HG03280 (cell line): ENCODE results near the gene SRMS.

Experiments used
- ATAC-seq: cut with Tn5 transposase; IDR thresholded peaks from one replicate; pipeline ENCODE4 v1.9.1; 2021; ENCODE audit warnings: mild to moderate bottlenecking, moderate library complexity; ENCODE audit not compliant: unreplicated experiment

Gene SRMS, protein sequence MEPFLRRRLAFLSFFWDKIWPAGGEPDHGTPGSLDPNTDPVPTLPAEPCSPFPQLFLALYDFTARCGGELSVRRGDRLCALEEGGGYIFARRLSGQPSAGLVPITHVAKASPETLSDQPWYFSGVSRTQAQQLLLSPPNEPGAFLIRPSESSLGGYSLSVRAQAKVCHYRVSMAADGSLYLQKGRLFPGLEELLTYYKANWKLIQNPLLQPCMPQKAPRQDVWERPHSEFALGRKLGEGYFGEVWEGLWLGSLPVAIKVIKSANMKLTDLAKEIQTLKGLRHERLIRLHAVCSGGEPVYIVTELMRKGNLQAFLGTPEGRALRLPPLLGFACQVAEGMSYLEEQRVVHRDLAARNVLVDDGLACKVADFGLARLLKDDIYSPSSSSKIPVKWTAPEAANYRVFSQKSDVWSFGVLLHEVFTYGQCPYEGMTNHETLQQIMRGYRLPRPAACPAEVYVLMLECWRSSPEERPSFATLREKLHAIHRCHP

DNA sequence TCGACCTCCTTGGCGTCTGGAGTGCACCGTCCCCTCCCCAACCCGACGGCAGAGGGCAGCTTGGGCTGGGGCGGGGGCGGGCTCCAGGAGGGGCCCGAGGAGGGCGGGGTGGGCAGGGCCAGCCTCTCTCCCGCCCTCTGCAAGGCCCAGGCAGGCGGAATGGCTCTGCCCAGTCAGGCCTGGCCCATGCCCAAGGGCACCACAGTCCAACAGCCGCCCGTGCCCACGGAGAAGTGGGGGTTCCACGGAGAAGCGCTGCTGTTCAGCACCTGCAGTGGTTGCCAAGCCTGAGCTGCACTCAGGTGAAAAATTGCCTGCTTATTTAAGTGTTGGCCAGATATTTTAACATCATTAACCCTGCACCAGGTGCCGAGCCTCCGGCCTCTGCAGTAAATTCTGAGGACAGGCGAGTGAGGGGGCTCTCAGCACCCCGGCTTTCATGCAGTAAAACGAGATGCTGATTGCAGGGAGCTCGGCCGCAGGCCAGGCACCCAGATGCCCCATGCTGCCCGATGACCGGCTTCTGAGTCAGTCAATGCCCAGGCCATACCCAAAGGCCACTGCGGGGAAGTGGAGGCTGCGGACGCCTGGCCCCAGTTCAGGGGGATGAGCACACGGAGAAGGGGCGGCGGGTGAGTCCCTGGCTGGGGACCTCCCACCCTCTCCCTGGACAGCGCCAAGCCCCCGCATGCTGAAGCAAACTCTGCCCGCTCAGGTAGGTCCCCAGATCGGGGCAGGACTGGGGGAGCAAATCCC lies at the start of gene SRMS:
Gene SRMS, minus strand, starts transcription at position 25 of the 756 bp plus-strand sequence. CDS start 286 bp downstream, outside the sequence.
- no peak for ATAC-seq

DNA sequence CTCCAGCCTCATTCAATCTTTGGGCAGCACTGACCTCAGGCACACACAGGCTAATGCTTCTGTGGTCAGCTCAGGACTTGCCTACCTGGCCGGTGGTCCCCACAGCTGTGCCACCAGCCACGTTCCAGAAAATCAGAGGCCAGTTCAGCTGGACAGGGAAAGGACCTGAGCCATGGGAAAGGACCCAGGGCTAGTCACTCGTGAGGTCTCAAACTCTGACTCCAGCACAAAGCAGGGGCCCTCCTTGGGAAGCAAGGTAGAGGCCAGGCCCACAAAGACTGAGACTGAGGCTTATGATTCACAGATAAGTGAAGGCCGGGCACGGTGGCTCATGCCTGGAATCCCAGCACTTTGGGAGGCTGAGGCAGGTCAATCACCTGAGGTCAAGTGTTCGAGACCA lies 48.9 kb upstream of the SRMS start:
- no peak for ATAC-seq

DNA sequence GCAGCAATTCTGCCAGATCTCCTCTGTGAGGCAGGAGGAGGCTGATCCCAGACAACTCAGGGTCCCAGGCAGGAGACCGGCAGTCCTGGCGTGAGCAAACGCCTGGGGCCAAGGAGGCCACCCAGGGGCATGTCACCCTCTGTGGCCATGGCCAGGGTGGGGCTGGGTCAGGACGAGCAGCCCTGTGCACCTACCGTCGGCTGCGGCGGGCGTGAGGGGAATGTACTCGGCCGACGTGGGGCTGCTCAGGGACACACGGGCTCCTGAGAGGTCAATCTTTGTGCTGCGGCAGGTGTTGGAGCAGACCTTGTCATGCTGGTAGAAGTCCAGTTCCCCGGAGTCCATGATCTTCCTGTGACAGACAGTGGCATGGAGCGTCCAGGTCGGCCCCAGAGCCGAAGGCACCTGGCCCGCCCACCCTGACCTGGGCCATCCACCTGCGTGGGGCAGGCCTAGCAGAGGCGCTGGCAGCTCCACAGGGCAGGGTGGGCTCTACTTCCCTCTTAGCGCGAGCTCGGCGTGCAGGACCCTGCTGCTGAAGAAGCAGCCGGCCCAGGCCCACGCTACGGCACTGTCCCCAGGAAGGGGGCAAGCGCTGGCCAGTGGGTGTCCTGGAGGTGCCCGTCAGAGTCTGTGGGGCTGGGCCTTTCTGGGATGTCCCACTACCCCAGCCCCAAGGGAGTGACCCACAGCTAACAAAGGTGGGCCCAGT lies 48.0 kb upstream of the SRMS start:
- no peak for ATAC-seq

DNA sequence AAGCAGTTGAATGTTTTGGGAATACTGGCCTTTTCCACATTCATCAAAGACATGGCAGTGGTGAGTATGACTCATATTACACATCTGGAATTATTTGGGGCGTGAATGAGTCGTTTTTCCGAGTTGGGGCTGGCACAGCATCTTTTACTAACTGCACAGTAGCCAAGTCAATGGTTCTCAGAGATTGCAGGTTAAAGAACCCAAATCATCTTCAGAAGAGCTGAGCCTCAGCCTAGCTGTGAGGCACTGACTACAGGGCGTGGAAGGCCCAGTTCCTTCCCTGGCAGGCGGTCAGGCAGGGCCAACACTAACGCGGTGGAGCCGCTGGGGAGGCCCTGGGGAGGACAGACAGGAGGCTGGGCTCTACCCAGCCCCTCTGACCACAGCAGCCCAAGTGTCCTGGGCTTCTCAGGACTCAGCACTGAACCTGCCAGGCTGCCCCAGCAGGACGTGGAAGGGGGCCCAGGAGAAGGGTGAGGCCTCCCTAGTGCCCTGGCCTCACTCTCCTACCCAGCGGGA lies 46.6 kb upstream of the SRMS start:
- no peak for ATAC-seq

DNA sequence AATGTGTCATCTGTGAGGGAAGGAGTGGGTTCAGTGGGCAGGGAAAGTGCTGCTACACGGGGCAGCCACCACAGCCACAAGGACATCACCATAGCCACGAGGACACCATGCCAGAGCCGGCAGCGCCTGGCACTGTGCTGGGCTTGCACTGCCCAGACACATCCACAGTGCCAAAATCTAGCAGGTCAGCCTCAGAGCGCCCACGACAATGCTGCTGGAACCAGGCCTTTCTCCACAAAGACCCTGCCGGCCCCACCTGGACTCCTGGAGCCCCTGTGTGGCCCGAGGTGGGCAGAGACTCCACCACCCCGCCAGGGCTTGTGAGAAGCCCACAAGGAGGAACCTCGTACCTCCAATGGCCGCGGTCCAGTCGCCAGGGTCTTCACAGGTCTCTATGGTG lies 45.1 kb upstream of the SRMS start:
- no peak for ATAC-seq

DNA sequence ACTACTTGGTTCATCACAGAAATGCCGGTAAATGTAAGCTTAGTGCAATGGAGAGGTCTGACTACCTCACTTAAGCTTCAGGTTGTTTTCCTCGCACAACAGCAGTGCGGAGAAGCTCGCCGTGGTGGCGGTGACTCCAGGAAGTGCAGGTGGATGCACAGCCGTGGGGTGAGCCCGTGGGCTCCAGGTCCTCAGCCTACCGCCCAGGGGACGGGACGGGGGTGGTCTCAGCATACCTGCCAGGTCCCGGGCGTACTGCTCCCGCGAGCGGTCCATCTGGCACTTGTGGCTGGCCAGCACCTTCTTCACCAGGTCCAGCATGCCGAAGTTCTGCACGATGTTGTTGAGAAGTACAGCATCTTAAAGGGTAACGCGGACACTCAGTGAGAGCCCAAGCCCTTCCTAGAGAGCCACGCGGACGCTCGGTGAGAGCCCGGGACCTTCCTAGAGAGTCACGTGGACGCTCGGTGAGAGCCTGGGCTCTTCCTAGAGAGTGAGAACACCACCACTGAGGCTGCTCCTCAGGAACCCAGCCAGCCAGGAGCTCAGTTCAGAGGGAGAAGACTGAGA lies 44.3 kb upstream of the SRMS start:
- no peak for ATAC-seq

DNA sequence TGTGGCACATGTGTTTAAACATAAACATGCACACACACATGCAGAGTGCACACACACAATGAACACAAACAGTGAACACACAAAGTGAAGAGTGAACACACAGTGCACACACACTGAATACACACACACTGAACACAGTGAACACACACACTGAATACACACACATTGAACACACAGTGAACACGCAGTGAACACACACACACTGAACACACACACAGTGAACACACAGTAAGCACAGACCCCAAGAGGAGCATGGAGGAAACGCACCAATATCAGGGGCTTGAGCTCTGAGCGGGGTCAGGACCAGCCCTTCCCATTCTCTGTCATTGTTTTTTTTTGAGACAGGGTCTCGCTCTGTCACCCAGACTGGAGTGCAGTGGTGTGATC lies 43.6 kb upstream of the SRMS start:
- no peak for ATAC-seq

DNA sequence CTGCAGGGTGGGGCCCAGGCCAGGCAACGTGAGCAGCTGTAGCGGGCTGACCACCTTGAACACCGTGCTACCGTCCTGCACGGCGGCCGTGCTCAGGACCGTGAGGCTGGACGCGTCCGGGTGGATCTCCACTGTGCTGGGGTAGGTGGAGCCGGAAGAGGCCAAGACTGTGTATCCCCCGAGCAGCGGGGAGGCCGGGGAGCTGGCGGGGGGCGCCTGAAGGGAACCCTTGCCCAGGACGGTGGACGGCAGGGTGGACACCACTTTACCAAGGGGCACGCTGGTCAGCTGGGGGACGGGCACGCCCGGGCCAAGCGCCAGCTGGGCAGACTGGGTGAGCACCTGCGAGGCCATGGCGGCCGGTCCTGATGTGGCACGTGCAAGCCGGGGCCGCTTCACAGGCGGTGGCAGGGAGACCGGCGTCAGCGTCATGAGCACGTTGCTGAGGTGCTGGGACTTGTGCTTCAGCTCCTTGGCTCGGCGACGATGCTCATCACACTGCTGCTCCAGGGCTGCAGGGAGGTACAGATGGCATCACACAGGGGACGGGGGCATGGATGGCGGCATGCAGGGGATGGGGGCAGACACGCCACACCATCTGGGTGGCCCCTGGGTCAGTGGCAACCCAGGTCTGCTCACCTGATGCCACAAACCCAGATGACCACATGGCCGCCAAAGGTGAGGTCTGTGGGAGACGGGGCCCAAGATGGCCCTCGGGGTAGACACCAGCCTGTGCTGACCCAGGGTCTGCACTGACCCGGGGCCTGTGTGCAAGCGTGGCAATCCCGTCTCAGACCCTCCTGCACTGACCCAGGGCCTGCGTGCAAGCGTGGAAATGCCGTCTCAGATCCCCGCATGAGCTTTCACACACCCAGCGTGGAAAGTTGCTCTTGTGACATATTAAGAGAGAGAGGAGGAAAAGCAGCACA lies 42.9 kb upstream of the SRMS start:
- no peak for ATAC-seq

DNA sequence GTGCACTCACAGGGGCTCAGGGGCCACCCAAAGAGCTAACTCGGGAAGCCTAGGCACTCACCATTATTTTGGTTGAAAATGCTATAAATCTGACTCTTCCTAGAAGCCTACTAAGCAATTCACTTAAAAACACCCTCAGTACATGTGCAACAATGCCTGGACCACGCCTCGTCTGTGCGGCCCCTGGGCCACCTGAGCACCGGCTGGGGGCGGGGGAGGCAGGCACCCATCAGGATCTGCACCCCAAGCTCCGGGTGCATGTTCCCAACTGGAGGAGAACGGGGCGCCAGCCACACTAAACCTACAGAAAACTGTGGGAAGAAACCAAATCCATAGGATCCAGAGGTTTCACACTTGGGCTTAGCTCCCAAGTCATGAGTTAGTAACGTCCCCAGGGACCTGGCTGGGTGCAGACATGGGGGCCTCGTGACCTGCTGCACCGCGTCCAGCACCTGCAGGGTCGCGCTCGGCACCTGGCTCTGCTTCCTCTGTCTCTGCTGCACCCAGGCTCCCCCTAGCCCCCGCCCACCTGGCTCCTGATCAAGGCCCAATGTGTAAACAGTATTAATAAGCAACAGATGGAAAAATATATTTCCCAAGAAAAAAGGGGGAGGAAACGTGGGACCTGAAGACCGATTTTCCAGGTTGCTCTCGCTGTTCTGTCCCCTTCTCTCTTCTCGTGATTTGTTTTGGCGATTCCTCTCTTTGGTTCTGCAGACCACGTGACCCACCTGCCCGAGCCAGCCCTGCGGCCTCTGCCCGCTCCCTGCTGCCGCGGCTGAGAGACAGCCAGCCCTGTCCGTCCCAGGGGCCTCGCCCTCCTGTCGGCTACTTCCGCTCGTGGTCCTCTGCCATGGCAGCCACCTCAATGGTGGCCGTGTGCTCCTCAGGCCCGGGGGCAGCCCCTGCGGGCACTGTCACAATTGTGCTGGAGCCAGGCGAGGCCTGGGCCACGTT lies 42.0 kb upstream of the SRMS start:
- ATAC-seq = no peak

DNA sequence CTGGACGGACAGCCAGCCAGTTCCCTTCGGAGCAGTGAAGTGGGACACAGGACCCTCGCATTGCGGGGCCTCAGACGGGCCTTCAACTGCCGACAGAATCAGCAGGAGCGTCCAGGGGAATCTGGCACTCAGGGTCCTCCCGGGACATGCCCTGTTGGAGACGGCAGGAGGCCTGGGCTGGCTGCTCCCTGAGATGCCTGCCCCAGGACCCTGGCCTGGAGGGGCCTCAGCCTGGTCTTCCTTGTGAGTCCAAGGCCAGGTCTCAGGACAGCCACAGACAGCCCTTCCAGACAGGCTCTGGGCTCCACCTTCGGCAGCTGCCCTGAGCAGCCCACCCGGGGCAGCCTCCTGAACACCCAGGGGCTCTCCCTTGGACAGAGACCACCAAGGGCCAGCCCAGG lies 41.1 kb upstream of the SRMS start:
- no peak for ATAC-seq

DNA sequence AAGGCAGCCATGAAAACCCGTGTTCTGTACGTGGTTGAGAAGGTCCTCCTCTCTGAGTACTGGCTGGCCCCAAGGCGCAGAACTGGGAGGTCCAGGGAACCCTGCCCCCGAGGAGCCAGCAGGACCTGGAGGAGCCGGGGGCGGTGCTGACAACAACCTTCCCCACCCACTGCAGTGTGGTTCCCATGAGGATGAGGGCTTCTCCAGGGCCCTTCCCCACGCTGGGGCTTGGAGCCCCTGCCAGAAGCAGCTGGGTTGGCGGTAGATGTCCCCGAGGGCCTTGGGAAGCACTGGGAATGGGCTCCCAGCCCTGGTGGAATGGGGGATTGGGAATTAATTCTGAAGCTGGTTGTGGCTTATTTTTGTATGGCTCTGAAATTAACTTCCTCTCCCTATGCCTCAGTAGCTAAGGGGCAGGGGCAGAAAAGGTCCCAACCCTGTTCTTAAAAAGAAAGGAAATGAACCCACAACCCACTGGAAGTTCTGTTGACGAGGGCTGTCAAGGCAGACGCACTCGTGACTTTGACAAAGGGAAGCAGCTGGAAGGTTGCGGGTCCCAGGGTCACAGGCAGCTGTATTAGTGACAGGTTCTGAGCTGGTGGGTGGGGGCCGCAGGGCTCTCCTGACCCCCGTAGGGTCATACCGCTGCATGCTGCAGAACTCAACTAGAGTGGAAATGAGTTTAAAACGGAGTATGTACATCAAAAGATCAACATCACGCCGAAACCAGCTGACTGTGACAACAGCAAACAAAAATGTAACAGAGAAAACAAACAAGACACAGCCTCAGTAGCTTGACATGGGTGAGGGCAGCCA lies 40.4 kb upstream of the SRMS start:
- ATAC-seq = no peak

DNA sequence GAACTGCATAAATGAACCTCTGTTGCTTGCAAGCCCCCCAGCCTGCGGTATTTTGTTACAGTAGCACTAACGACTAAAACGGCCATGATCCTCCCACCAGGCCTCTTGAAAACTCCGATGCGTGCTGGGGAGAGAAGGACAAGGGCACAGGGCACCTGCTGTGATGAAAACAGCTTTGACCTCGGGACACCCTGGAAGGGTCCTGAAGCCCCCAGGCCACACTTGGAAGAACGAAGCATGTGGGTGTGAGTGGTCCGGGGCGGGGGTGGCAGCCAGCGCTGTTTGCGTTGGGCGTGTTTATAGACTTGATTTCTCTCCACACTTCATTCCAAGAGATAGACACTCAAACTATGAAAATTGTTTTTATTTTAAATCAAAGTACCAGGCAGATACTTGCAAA lies 39.7 kb upstream of the SRMS start:
- no peak for ATAC-seq

DNA sequence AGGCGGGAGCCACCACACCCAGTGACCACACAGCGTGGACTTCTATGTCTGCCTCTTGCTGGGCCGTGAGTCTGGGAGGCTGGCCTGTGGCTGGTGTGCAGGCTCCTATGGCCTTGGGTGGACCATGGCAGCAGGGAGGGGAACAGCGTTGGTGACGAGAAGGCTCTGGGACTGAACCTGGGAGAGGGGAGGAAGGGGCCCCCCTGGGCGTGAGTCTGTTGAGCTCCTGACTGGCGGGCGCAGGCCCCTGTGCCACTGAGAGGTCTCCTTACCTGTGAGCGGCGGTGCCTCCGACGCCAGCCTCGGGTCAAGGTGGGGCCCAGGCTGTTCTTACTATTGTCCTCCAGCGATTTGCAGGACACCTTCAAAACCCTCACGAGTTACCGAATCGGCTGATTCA lies 39.2 kb upstream of the SRMS start:
- no peak for ATAC-seq

DNA sequence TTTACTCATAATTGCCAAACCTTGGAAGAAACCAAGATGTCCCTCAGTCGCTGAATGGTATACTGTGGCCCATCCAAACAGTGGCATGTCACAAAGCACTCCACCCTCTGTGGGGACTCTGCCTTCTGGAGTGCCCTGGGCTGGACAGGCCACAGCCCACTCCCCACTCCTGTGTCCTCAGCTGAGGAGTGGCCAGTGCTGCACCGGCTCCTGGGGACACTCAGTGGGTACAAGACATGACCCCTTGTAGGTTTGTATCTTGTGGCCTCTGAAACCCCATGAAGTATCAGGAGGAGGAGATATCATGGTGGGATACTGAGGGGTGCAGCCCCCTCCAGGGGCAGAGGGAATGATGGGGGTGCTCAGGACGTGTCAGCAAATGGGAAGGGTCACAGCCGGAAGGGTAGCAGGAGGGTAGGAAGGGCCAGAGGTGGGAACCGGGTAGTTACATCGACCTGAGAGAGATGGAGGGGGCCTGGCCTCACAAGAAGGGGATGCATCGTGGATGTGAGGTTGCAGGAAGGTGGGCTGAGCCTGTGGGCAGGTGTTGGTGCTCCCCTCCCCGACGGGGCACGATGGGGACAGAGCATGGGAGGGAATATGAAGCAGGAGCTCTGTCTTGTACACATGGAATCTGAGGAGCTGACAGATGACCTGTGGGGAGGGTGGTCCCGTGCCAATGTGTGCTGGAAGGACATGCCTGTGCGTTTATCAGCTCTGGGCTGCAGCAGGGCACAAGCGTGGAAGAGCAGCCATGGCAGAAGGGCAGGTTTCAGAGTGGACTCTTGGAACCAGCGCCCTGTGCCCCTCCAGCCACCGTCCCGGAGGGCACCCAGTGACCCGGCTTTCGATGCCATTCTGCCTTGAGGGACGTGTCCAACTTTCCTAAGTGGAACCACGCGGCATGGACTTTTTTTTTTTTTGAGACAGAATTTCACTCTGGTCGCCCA lies 38.3 kb upstream of the SRMS start:
- no peak for ATAC-seq

DNA sequence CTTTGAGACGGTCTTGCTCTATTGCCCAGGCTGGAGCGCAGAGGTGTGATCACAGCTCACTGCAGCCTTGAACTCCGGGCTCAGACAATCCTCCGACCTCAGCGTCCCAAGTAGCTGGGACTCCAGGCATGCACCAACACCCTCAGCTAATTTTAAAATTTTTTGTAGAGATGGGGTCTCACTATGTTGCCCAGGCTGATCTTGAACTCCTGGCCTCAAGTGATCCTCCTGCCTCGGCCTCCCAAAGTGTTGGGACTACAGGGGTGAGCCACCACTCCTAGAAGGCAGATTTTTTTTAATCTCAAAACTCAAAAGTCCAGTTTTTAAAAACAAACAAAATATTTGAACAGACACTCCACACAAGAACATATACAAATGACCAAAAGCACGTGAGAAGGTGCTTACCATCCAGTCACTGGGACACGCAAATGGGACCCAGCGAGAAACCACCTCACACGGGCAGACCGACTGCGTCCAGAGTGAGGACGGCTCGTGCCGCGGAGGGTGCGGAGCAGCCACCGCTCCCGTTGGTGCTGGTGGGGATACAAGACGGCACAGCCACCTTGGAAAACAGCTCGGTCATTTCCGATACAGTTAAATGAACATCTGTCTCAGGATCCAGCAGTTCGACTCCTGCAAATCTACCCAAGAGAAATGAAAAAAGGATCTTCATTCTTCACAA lies 35.0 kb upstream of the SRMS start:
- no peak for ATAC-seq

DNA sequence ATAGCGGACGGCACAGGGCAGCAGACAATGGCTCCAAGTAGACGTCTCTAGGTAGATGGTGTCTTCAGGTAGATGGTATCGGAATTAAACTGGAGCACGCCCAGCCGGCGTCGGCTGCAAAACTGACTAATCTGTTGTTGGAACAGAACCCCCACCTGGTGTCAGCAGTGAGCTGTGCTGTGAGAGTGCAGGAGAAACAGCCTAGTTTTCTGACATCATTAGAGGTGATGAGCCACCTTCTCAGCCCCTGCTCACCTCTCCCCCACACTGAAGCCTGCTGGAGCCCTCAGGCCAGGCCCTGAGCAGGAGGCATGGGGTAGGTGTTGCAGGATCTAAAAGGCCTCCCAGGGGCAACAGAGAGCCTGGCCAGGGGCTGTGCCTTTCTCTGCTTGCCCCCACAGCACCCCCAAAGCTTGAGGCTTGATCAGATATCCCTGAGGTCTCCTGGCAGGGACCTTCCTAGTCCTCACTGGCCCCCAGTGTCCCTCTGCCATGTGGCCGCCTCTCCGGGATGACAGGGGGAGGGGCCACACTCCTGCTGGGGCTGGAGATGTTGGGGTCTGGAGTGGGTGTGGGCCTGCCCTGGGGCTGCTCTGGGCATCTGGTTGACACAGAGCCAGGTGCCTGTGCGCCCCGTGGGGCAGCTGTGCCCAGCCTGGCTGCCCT lies 33.4 kb upstream of the SRMS start:
- ATAC-seq = no peak
